SK-N-SH treated with all-trans-retinoic acid at 6 μM for 48 hours (cell line): Measurements from ENCODE around the gene PRR7.

Source experiments
- BACH2 ChIP-seq: fragments of 250-450 bp; sonication (Bioruptor Pico); IDR thresholded peaks from 2 replicates; pipeline ENCODE4 v1.9.0; 2021; ENCODE audit warnings: mild to moderate bottlenecking, borderline replicate concordance
- CSDC2 ChIP-seq: fragments of 250-450 bp; sonication (Bioruptor Pico); IDR thresholded peaks from 2 replicates; pipeline ENCODE4 v1.5.0; 2020; ENCODE audit warnings: mild to moderate bottlenecking, moderate library complexity
- OSR1 ChIP-seq: fragments of 250-450 bp; sonication (Bioruptor Pico); IDR thresholded peaks from 2 replicates; pipeline ENCODE4 v1.8.0; 2022; ENCODE audit warnings: moderate library complexity, mild to moderate bottlenecking, inconsistent platforms
- SNAI2 ChIP-seq: fragments of 250-450 bp; sonication (Bioruptor Pico); IDR thresholded peaks from 2 replicates; pipeline ENCODE4 v1.5.0; 2020; ENCODE audit warnings: mild to moderate bottlenecking, moderate library complexity
- TOX ChIP-seq: fragments of 250-450 bp; sonication (Bioruptor Pico); IDR thresholded peaks from 2 replicates; pipeline ENCODE4 v1.8.0; 2021; ENCODE audit warnings: mild to moderate bottlenecking, moderate library complexity, borderline replicate concordance
- ZFP3 ChIP-seq: fragments of 250-450 bp; sonication (Bioruptor Pico); IDR thresholded peaks from 2 replicates; pipeline ENCODE4 v1.5.0; 2020; ENCODE audit warnings: mild to moderate bottlenecking, moderate library complexity
- ZFP30 ChIP-seq: fragments of 450-650 bp; formaldehyde crosslinking; IDR thresholded peaks from 2 replicates; pipeline ENCODE4 v1.5.0; 2022; ENCODE audit warnings: mild to moderate bottlenecking, moderate library complexity
- ZNF565 ChIP-seq: fragments of 450-650 bp; formaldehyde crosslinking; conservative IDR thresholded peaks from 2 replicates; pipeline ENCODE4 v1.5.0; 2020; ENCODE audit warnings: low read depth, mild to moderate bottlenecking, moderate library complexity
- ZNF8 ChIP-seq: fragments of 450-650 bp; formaldehyde crosslinking; IDR thresholded peaks from 2 replicates; pipeline ENCODE4 v1.5.0; 2020; ENCODE audit warnings: mild to moderate bottlenecking, moderate library complexity
- TF ChIP-seq, protein P1 (sequence below): fragments of 250-450 bp; sonication (Bioruptor Pico); IDR thresholded peaks from 2 replicates; pipeline ENCODE4 v1.5.0; 2020; ENCODE audit warnings: mild to moderate bottlenecking, moderate library complexity
- TF ChIP-seq, protein P2 (sequence below): fragments of 250-450 bp; sonication (Bioruptor Pico); IDR thresholded peaks from 2 replicates; pipeline ENCODE4 v1.8.0; 2020; ENCODE audit warnings: mild to moderate bottlenecking, moderate library complexity, borderline replicate concordance
- TF ChIP-seq, protein P3 (sequence below): fragments of 250-450 bp; sonication (Bioruptor Pico); IDR thresholded peaks from 2 replicates; pipeline ENCODE4 v1.5.1; 2021; ENCODE audit warnings: mild to moderate bottlenecking, moderate library complexity

DNA sequence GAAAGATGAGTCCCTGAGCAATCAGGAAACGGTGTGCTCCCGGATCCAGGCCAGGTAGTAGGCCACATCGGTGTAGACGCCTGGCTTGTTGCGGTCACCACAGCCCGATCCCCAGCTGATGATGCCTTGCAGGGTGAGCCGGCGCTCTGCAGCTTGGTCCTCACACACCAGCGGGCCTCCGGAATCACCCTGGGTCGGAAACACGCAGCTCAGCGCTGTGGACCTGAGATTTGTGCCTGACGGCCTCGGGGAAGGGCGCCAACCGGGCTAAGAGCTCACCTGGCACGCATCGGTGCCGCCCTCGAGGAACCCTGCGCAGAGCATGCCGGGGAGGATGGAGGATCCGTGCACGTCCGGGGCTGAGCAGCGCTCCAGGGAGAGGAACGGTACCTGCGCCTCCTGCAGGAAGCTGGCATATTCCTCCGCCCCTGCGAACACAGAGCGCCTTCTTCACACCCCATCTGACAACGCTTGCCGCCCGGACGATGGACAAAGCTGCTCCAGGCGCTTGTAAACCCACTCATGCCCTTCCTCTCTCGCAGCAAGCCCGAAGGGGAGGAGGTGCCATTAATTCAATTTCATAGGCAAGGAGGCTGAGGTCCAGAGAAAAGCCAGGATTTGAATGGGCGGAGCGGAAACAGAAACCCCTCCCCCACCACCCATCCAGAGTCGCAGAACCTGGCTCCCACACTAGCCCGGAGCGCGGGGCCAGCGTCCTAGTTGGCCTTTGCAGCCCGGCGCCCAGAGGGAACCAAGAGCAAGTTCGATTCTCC, 44.2 kb upstream of the PRR7 start:
- TF ChIP-seq, protein P1, sequence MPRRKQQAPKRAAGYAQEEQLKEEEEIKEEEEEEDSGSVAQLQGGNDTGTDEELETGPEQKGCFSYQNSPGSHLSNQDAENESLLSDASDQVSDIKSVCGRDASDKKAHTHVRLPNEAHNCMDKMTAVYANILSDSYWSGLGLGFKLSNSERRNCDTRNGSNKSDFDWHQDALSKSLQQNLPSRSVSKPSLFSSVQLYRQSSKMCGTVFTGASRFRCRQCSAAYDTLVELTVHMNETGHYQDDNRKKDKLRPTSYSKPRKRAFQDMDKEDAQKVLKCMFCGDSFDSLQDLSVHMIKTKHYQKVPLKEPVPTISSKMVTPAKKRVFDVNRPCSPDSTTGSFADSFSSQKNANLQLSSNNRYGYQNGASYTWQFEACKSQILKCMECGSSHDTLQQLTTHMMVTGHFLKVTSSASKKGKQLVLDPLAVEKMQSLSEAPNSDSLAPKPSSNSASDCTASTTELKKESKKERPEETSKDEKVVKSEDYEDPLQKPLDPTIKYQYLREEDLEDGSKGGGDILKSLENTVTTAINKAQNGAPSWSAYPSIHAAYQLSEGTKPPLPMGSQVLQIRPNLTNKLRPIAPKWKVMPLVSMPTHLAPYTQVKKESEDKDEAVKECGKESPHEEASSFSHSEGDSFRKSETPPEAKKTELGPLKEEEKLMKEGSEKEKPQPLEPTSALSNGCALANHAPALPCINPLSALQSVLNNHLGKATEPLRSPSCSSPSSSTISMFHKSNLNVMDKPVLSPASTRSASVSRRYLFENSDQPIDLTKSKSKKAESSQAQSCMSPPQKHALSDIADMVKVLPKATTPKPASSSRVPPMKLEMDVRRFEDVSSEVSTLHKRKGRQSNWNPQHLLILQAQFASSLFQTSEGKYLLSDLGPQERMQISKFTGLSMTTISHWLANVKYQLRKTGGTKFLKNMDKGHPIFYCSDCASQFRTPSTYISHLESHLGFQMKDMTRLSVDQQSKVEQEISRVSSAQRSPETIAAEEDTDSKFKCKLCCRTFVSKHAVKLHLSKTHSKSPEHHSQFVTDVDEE (CRISPR knock-in tag) = no peak
- TF ChIP-seq, protein P2, sequence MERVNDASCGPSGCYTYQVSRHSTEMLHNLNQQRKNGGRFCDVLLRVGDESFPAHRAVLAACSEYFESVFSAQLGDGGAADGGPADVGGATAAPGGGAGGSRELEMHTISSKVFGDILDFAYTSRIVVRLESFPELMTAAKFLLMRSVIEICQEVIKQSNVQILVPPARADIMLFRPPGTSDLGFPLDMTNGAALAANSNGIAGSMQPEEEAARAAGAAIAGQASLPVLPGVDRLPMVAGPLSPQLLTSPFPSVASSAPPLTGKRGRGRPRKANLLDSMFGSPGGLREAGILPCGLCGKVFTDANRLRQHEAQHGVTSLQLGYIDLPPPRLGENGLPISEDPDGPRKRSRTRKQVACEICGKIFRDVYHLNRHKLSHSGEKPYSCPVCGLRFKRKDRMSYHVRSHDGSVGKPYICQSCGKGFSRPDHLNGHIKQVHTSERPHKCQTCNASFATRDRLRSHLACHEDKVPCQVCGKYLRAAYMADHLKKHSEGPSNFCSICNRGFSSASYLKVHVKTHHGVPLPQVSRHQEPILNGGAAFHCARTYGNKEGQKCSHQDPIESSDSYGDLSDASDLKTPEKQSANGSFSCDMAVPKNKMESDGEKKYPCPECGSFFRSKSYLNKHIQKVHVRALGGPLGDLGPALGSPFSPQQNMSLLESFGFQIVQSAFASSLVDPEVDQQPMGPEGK (CRISPR knock-in tag) = no peak
- no peak for TF ChIP-seq TOX (CRISPR knock-in tag)
- TF ChIP-seq BACH2 = no peak
- no peak for TF ChIP-seq ZFP30 (CRISPR knock-in tag)
- no peak for TF ChIP-seq ZNF565
- no peak for TF ChIP-seq OSR1
- no peak for TF ChIP-seq CSDC2 (CRISPR knock-in tag)
- TF ChIP-seq SNAI2 (CRISPR knock-in tag) = no peak
- TF ChIP-seq ZFP3 (CRISPR knock-in tag) = no peak
- no peak for TF ChIP-seq ZNF8 (CRISPR knock-in tag)
- TF ChIP-seq, protein P3, sequence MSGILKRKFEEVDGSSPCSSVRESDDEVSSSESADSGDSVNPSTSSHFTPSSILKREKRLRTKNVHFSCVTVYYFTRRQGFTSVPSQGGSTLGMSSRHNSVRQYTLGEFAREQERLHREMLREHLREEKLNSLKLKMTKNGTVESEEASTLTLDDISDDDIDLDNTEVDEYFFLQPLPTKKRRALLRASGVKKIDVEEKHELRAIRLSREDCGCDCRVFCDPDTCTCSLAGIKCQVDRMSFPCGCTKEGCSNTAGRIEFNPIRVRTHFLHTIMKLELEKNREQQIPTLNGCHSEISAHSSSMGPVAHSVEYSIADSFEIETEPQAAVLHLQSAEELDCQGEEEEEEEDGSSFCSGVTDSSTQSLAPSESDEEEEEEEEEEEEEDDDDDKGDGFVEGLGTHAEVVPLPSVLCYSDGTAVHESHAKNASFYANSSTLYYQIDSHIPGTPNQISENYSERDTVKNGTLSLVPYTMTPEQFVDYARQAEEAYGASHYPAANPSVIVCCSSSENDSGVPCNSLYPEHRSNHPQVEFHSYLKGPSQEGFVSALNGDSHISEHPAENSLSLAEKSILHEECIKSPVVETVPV (CRISPR knock-in tag) = no peak
